GM12891 (cell line): ENCODE data around the gene ARHGAP5.

Source experiments
- PAX5 ChIP-seq: IDR thresholded peaks from 2 replicates; pipeline ENCODE4 v1.6.1; 2011; ENCODE audit warnings: low read length, moderate library complexity, mild to moderate bottlenecking; ENCODE audit not compliant: insufficient read depth, severe bottlenecking
- POLR2A ChIP-seq: IDR thresholded peaks from 2 replicates; pipeline ENCODE4 v1.6.1; 2011; ENCODE audit warnings: low read depth, low read length, control low read depth
- POLR2AphosphoS5 ChIP-seq: IDR thresholded peaks from 2 replicates; pipeline ENCODE4 v1.6.1; 2011; ENCODE audit warnings: low read depth, low read length, control low read depth
- POU2F2 ChIP-seq: IDR thresholded peaks from 2 replicates; pipeline ENCODE4 v1.6.1; 2011; ENCODE audit warnings: low read depth, mild to moderate bottlenecking, control low read depth, low read length, moderate library complexity
- SPI1 ChIP-seq: IDR thresholded peaks from 2 replicates; pipeline ENCODE4 v1.6.1; 2011; ENCODE audit warnings: low read depth, low read length, control low read depth
- TAF1 ChIP-seq: IDR thresholded peaks from 2 replicates; pipeline ENCODE4 v1.6.1; 2011; ENCODE audit warnings: low read depth, low read length, control low read depth

DNA sequence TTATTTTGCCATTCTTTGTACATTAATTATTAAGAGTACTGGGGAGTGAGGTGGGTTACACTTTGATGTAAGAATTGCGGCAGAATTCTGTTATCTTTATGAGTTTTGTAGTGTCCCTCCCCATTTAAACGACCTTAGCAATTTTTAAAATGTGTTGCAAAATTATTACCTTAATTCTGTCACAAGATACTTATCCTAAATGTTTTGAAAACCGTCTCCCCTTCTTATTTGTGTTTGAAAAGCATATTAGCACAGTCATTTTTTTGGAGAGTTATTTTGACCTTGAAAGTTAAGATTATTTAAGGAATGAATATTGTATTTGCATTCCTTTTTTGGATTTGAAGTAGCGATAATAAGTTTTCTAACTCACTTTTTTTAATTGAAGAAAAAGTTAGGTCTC, 2.2 kb downstream of the ARHGAP5 start:
- no peak for TF ChIP-seq TAF1
- no peak for TF ChIP-seq POLR2AphosphoS5
- no peak for TF ChIP-seq POLR2A
- TF ChIP-seq PAX5 = no peak
- no peak for TF ChIP-seq SPI1
- TF ChIP-seq POU2F2 = no peak
